Measurements from ENCODE around the gene PPARD. TPM values are rescaled to one million over a fixed set of nuclear protein-coding genes. Genes with fewer than 3 reads are reported as not detected.

Gene PPARD
- total RNA-seq, 2 donors from 2014 or later, result 11.0 to 14.8 TPM

GRCh38 chr6:35310265-35310831 is 32.0 kb upstream of the PPARD start:
- peak; percentile 56 for DNase-seq (ENCODE audit: low spot score)
- no peak for TF ChIP-seq CTCF (IDR thresholded peaks at IDR 0.05)
- Histone ChIP-seq H3K9me3 (no peaks in the 10 kb centered on the region), H3K27ac (no peak overlapping the region), H3K4me3 (no peak overlapping the region), H3K36me3 (no peaks in the 10 kb centered on the region), H3K4me1 (peaks cover 0 to 17% of the 10 kb centered on the region in 2 donors), H3K27me3 (no peaks in the 10 kb centered on the region)

- Histone ChIP-seq H3K4me1 (peaks cover 0 to 17% of the 10 kb centered on the region in 2 donors), H3K4me3 (no peak overlapping the region), H3K27me3 (no peaks in the 10 kb centered on the region), H3K9me3 (no peaks in the 10 kb centered on the region), H3K27ac (no peak overlapping the region), H3K36me3 (no peaks in the 10 kb centered on the region)
- DNase-seq (ENCODE audit: low spot score), result peak; percentile 52
- no peak for TF ChIP-seq CTCF (IDR thresholded peaks at IDR 0.05)
Measured at GRCh38 chr6:35311390-35312075, 30.8 kb upstream of the PPARD start.

GRCh38 chr6:35312076-35312800 is 30.1 kb upstream of the PPARD start:
- no peak for TF ChIP-seq CTCF (IDR thresholded peaks at IDR 0.05)
- no peak for DNase-seq (ENCODE audit: low spot score)
- Histone ChIP-seq H3K4me1 (peaks cover 0 to 15% of the 10 kb centered on the region in 2 donors), H3K36me3 (no peaks in the 10 kb centered on the region), H3K27me3 (no peaks in the 10 kb centered on the region), H3K27ac (no peak overlapping the region), H3K9me3 (no peaks in the 10 kb centered on the region), H3K4me3 (no peak overlapping the region)

GRCh38 chr6:35312807-35313206 is 29.6 kb upstream of the PPARD start:
- TF ChIP-seq CTCF (IDR thresholded peaks at IDR 0.05), result no peak
- Histone ChIP-seq H3K36me3 (no peaks in the 10 kb centered on the region), H3K9me3 (no peaks in the 10 kb centered on the region), H3K27me3 (no peaks in the 10 kb centered on the region), H3K4me1 (peaks cover 0 to 14% of the 10 kb centered on the region in 2 donors), H3K27ac (no peak overlapping the region), H3K4me3 (no peak overlapping the region)
- no peak for DNase-seq (ENCODE audit: low spot score)

- no peak for DNase-seq (ENCODE audit: low spot score)
- Histone ChIP-seq H3K27me3 (no peaks in the 10 kb centered on the region), H3K36me3 (no peaks in the 10 kb centered on the region), H3K4me3 (peak overlapping the region; percentile 46 to 60), H3K4me1 (peaks cover 0 to 14% of the 10 kb centered on the region in 2 donors), H3K9me3 (no peaks in the 10 kb centered on the region), H3K27ac (peak overlapping the region; percentile 43 to 49)
- no peak for TF ChIP-seq CTCF (IDR thresholded peaks at IDR 0.05)
Measured at GRCh38 chr6:35317483-35318195, 24.7 kb upstream of the PPARD start.
